ENCODE measurements around the gene ITPK1. TPM values are rescaled to one million over a fixed set of nuclear protein-coding genes. Genes with fewer than 3 reads are reported as not detected.

Gene ITPK1
- total RNA-seq, 1 donor from 2014 or later: 43.0 TPM

- no peak overlapping the region for H3K4me3 Mint-ChIP-seq
- intact Hi-C loops (cut with micrococcal nuclease): no loop called here
- no peak for TF ChIP-seq CTCF (IDR thresholded peaks at IDR 0.05)
- POLR2A ChIA-PET: no interaction called here
- no peak for DNase-seq
- no peak for ATAC-seq (ENCODE audit: low read depth)
- no peak overlapping the region for H3K27ac Mint-ChIP-seq
- H3K4me1 Mint-ChIP-seq: peaks cover 21% of the 10 kb centered on the region
- peaks cover 70% of the 10 kb centered on the region for H3K36me3 Mint-ChIP-seq (ENCODE audit: low read depth)
- CTCF ChIA-PET: no interaction called here
- H3K9me3 Mint-ChIP-seq: peaks cover 27% of the 10 kb centered on the region
- no peaks in the 10 kb centered on the region for H3K27me3 Mint-ChIP-seq
These were observed 134.0 kb downstream of the ITPK1 start for GRCh38 chr14:92981726-92982125.

GRCh38 chr14:92980866-92981265 is 134.9 kb downstream of the ITPK1 start:
- H3K9me3 Mint-ChIP-seq: peaks cover 34% of the 10 kb centered on the region
- H3K4me1 Mint-ChIP-seq: peaks cover 21% of the 10 kb centered on the region
- H3K27ac Mint-ChIP-seq: no peak overlapping the region
- H3K27me3 Mint-ChIP-seq: no peaks in the 10 kb centered on the region
- ChIA-PET POLR2A (no interaction called here), CTCF (no interaction called here)
- no peak for ATAC-seq (ENCODE audit: low read depth)
- H3K36me3 Mint-ChIP-seq (ENCODE audit: low read depth): peaks cover 75% of the 10 kb centered on the region
- no peak for DNase-seq
- no peak overlapping the region for H3K4me3 Mint-ChIP-seq
- intact Hi-C loops (cut with micrococcal nuclease): no loop called here
- no peak for TF ChIP-seq CTCF (IDR thresholded peaks at IDR 0.05)

DNA sequence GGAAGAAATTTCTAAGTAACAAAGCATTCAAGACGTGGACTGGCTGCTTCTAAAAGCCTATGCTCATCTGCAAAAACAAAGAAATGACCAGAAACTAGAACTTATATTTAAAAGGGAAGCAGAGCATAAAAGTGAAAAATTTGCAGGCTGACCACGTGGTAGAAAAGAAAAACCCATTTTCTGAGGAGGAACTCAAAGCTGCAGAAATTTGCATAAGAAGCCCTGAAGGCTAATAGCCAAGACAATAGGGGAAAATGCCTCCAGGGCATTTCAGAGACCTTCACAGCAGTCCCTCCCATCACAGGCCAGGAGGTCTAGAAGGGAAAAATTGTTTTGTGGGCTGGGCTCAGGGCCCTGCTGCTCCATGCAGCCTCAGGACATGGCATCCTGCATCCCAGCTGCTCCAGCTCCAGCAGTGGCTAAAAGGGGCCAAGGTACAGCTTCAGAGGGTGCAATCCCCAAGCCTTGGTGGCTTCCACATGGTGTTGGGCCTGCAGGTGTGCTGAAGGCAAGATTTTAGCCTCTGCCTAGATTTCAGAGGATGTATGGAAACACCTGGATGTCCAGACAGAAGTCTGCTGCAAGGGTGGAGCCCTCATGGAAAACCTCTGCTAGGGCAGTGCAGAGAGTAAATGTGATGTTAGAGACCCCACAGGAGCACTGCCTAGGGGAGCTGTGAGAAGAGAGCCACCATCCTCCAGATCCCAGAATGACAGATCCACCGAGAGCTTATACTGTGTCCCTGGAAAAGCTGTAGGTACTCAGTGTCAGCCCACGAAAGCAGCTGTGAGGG is 137.3 kb downstream of the ITPK1 start:
- ChIA-PET POLR2A (no interaction called here), CTCF (no interaction called here)
- Mint-ChIP-seq H3K27ac (no peak overlapping the region), H3K4me1 (peaks cover 19% of the 10 kb centered on the region), H3K9me3 (peaks cover 37% of the 10 kb centered on the region), H3K36me3 (ENCODE audit: low read depth) (peaks cover 67% of the 10 kb centered on the region), H3K4me3 (no peak overlapping the region), H3K27me3 (no peaks in the 10 kb centered on the region)
- ATAC-seq (ENCODE audit: low read depth): no peak
- intact Hi-C loops (cut with micrococcal nuclease): no loop called here
- TF ChIP-seq CTCF (IDR thresholded peaks at IDR 0.05): no peak
- no peak for DNase-seq

DNA sequence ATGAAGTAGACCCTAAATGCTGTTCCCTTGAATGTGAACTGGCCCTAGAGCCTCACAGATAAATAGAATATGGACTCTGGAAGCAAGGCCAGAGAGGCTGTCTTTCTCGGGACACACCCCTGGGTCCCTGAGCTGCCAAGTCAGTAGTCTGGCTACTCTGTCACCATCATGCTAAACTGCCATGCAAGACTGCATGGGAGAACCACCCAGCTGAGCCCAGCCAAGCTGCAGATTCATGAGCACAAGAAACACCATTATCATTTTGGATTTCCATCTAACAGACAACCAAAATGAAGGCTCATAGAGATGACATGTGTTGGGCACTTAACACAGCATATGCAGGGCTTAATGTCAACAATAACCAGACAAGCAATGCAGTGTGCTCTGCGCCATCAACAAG is 139.5 kb downstream of the ITPK1 start:
- Mint-ChIP-seq H3K4me1 (peaks cover 18% of the 10 kb centered on the region), H3K27me3 (no peaks in the 10 kb centered on the region), H3K4me3 (no peak overlapping the region), H3K27ac (no peak overlapping the region), H3K9me3 (peaks cover 36% of the 10 kb centered on the region), H3K36me3 (ENCODE audit: low read depth) (peaks cover 48% of the 10 kb centered on the region)
- ATAC-seq (ENCODE audit: low read depth) (no peak), DNase-seq (no peak)
- intact Hi-C loops (cut with micrococcal nuclease): no loop called here
- ChIA-PET POLR2A (no interaction called here), CTCF (no interaction called here)
- no peak for TF ChIP-seq CTCF (IDR thresholded peaks at IDR 0.05)

DNA sequence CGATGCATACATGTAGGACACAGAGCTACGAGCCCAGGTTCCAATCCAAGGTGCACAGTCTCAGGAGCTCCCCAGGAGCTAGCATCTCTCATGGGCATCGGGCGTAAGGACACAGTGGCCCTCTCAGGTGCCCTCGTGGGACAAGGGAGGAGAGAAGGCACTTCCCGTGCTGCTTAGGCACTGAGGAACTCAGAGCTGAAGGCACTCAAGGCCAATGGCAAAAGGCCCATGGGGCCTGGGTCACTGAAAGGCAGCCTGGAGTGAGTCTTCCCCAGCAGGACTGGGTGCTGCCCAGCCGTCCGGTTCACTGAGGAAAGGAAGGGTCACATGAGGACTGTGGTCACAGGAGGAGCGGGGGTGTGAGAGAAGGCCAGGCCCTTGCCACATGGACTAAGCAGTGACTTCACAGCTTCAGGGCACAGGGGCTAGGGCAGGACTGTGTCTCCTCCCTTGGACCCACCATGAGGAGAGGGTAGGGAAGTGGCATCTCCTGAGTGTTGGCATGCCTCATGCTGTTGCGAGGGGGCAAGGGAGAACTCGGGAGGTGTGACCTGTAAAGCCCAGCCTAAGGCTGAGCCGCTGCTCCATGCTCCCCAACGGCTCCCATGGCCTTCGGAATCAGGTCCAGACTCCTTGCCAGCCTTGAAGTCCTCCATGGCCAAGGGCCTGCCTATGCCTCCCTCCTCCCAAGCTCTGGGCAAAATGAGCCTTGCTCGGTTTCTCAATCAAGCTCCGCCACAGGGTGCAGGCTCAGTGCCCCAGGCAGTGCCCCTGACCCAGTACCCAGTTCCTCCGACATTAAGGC is 141.0 kb downstream of the ITPK1 start:
- peaks cover 42% of the 10 kb centered on the region for H3K36me3 Mint-ChIP-seq (ENCODE audit: low read depth)
- ATAC-seq (ENCODE audit: low read depth): no peak
- no peak for TF ChIP-seq CTCF (IDR thresholded peaks at IDR 0.05)
- H3K9me3 Mint-ChIP-seq: peaks cover 31% of the 10 kb centered on the region
- ChIA-PET POLR2A (no interaction called here), CTCF (no interaction called here)
- H3K27ac Mint-ChIP-seq: no peak overlapping the region
- peaks cover 13% of the 10 kb centered on the region for H3K4me1 Mint-ChIP-seq
- H3K4me3 Mint-ChIP-seq: no peak overlapping the region
- H3K27me3 Mint-ChIP-seq: no peaks in the 10 kb centered on the region
- intact Hi-C loops (cut with micrococcal nuclease): no loop called here
- DNase-seq: no peak

Data from activated B cell treated with CpG ODN at 0.5 μM for 24 hours (primary cell).